ENCODE results near the gene SCARB1. TPM values are rescaled to one million over a fixed set of nuclear protein-coding genes. Genes with fewer than 3 reads are reported as not detected.

The SCARB1 gene
- polyA plus RNA-seq, 4 donors, result 19.4 to 22.7 (median 19.8) TPM

DNA sequence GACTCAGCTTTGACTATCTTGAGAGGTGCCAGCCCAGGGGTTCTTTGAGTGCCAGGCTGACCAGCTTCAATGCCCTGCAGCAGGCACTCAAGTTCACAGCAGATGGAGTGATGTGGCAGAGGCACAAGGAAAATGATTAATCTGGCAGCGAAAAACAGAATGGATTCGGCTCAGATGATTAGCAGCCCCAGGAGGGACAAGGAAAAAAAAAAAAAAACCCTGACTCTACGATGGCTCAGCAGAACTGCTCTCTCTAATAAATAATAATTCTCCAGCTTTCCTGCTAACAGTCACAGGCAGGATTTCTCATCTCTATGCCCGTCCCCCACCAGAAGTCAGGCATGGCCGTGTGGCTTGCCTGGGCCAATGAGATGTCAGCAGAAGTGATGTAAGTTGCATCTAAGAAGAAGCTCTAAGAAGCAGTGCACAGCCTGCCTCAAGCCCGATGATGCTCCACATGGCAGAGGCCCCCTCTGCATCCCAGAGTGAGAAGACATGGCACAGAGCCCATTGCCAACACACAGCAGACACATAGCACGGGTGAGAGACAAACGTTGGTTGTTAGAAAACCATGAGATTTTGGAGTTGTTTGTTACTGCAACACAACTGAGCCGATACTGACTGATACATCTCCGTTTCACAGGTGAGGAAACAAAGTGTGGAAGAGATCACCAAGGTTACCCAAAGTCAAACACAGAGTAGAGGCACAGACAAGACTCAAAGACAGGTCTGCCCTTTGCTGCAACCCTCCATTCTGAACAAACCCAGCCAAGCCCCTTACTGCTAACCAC, 111.0 kb downstream of the SCARB1 start:
- no peak for DNase-seq (ENCODE audit: low read depth in 4 of 4, low spot score in 3 of 4)

GRCh38 chr12:124751654-124752355, 111.9 kb downstream of the SCARB1 start:
- DNase-seq (ENCODE audit: low read depth in 4 of 4, low spot score in 3 of 4), result no peak

DNA sequence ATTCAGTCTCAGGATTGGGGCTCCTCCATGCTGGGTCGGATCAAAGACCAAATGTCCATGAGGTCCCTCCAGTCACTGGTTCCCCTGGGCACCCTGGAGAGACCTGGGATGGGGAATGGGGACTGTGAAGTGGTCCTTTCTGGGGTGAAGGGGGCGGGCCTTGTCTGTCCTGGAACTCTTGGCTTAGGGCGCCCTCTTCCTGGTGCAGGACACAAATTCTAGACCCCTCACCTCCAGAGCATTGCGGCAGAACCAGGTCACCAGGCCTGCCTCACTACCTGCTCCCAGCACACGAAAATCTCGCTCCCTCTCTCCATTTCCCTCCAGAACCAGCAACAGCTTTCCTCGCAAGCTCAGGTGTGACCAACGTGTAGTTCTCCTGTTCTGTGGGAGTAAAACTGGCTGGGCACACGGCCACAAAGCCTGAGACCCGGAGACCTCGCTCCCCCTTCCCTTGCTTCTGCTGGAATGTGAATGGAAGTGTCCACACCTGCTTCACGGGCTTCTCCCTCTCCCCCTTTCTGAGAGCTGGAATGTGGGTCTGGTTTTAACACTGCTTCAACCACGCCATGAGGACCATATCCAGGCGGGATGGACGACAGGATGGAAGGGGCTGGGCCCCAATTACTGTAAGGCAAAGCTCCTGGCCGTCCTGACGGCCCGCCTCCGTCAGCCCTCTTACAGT, 112.7 kb downstream of the SCARB1 start:
- DNase-seq (ENCODE audit: low read depth in 4 of 4, low spot score in 3 of 4), result no peak

DNA sequence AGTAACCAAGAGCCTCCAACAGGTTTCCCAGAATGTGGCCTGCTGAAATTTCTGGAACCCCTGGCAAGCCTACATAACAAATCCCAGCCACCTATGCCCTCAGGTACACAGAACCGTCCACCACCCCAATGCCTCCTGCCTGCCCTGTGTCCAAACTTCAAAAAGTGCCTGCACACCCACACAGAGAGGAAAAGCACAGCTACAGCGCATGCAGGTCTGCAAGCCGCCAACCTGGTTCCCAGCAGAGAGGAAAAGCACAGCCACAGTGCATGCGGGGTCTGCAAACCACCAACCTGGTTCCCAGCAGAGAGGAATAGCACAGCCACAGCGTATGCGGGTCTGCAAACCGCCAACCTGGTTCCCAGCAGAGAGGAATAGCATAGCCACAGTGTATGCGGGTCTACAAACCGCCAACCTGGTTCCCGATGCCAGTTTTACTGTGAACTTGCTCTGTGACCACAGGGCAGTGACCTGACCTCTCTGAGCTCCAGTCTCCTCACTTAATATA, 113.5 kb downstream of the SCARB1 start:
- DNase-seq (ENCODE audit: low read depth in 4 of 4, low spot score in 3 of 4), result no peak

GRCh38 chr12:124749725-124750124, 113.9 kb downstream of the SCARB1 start:
- no peak for DNase-seq (ENCODE audit: low read depth in 4 of 4, low spot score in 3 of 4)

GRCh38 chr12:124747426-124748161, 116.1 kb downstream of the SCARB1 start:
- peak in 2 of 4 donors; percentile 62 to 73 for DNase-seq (ENCODE audit: low read depth in 4 of 4, low spot score in 3 of 4)

- DNase-seq (ENCODE audit: low read depth in 4 of 4, low spot score in 3 of 4), result no peak
Measured at GRCh38 chr12:124746649-124747425, 116.8 kb downstream of the SCARB1 start.

- DNase-seq (ENCODE audit: low read depth in 4 of 4, low spot score in 3 of 4), result peak; percentile 83 to 93 (median 90)
Measured at GRCh38 chr12:124745891-124746570, 117.6 kb downstream of the SCARB1 start.

- DNase-seq (ENCODE audit: low read depth in 4 of 4, low spot score in 3 of 4), result no peak
Measured at GRCh38 chr12:124745465-124745890, 118.2 kb downstream of the SCARB1 start.

- DNase-seq (ENCODE audit: low read depth in 4 of 4, low spot score in 3 of 4), result no peak
Measured at GRCh38 chr12:124744659-124745464, 118.8 kb downstream of the SCARB1 start.

- no peak for DNase-seq (ENCODE audit: low read depth in 4 of 4, low spot score in 3 of 4)
Measured at GRCh38 chr12:124744273-124744640, 119.4 kb downstream of the SCARB1 start.

DNA sequence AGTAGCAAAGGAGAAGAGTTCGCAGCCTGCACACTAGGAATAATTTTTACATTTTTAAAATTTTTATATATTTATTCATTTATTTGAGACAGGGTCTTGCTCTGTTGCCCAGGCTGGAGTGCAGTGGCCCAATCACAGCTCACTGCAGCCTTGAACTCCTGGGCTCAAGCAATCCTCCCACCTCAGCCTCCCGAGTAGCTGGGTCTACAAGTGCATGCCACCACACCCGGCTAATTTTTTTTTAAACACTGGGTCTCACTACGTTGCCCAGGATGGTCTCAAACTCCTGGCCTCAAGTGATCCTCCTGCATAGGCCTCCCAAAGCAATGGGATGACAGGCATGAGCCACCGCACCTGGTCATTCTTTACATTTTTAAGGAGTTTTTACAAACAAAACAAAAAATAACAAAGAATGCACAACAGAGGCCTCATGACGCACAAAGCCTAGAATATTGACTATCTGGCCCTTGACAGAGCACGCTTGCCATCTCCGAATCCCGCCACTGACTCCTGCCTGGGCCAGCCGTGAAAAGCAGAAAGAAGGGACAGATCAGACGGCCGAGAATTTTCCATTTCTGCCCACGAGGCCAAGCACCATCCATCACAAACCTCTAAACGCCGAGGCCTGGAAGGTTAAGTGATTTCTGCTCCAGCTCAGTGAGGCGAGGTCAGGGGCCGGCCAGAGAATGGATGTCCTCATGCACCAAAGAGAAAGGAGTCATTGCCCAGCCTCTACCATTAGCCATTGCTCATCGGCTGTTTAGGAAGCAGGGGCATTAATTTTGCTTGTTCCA, 120.0 kb downstream of the SCARB1 start:
- DNase-seq (ENCODE audit: low read depth in 4 of 4, low spot score in 3 of 4), result no peak

GRCh38 chr12:124742678-124743077, 121.0 kb downstream of the SCARB1 start:
- no peak for DNase-seq (ENCODE audit: low read depth in 4 of 4, low spot score in 3 of 4)

- DNase-seq (ENCODE audit: low read depth in 4 of 4, low spot score in 3 of 4), result no peak
Measured at GRCh38 chr12:124742111-124742510, 121.6 kb downstream of the SCARB1 start.

DNA sequence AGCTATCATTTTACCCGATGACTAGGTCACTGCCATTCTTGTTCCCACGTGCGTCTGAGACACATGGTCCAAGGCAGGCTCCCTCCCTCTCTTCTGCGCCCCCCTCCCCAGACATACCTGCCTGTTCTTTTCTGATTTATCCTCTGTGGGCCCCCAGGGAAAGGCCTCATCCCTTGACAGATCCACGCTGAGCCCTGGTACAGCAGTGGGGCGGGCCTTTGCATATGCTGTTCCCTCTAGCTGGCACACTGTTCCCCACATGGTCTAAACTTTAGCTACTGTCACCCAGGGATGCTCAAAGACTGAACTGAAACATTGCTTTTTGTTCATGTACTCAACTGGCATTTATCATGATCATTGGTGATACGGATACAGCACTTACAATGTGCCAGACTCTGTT, 122.5 kb downstream of the SCARB1 start:
- DNase-seq (ENCODE audit: low read depth in 4 of 4, low spot score in 3 of 4), result no peak

DNA sequence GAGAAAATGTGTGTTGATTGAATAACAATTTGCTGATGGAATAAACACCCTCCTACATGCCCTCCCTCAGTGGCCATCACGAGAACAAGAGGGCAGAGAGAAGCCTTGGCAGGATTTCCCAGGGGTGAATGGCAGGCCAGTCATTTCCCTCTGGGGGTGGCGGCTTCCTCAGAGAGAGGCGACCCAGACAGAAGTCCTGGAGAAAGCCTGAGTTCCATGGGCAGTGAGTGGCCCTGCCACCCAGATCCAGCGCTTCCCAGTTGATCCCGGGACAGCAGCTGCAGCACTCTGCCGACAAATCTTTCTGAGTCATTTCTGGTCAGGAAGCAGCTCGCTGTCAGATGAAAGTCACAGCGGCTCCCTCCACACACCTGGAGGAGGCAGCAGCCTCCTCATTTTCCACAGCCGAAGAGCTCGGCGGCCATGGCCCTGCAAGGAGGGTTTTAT, 123.0 kb downstream of the SCARB1 start:
- no peak for DNase-seq (ENCODE audit: low read depth in 4 of 4, low spot score in 3 of 4)

DNA sequence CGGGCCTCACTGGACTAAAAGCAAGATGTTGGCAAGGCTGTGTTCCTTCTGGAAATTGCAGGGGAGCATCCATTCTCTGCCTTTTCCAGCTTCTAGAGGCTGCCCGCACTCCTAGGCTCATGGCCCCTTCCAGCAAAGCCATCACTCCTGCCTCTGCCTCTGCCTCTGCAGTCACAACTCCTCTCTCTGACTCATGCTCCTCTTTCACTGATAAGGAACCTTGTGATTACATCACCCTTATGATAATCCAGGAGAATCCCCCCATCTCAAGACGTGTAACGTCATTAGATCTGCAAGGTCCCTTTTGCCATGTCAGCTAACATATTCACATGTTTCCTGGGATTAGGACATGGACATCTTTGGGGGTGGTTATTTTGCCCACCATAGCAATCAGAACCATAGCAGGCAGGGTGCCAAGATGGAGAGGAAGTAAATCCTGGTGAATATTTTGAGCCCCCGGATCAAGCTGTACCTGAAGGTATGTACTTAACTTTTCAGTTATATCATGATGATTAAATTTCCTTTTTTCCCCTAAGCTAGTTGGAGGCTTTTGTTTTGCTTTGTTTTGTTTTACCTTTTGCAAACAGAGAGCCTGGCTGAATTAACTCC, 123.6 kb downstream of the SCARB1 start:
- no peak for DNase-seq (ENCODE audit: low read depth in 4 of 4, low spot score in 3 of 4)
